ENCODE measurements around the gene IFNE. TPM values are rescaled to one million over a fixed set of nuclear protein-coding genes. Genes with fewer than 3 reads are reported as not detected.

IFNE gene
- total and polyA plus RNA-seq, 4 donors = not detected

DNA sequence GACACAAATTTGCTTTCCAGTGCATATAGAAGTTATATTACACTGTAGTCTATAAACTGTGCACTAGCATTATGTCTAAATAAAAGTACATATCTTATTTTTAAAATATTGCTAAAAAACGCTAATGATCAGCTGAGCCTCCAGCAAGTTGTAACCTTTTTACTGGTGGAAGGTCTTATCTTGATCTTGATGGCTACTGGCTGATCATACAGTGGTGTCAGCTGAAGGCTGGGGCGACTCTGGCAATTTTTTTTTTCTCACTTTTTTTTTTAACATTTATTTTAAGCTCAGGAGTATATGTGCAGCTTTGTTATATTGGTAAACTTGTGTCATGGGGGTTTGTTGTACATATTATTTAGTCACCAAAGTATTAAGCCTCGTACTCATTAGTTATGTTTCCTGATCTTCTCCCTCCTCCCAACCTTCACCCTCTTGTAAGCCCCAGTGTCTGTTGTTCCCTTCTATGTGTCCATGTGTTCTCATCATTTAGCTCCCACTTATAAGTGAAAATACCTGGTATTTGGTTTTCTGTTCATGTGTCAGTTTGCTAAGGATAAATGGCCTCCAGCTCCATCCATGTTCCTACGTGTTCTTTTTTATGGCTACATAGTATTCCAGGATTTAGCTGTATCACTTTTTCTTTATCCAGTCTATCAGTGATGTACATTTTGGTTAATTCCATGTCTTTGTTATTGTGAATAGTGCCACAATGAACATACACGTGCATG, 38.6 kb upstream of the IFNE start:
- no peak for TF ChIP-seq TAF1 (conservative IDR thresholded peaks at IDR 0.05)
- no peak for TF ChIP-seq FOXA1 (IDR thresholded peaks at IDR 0.05)
- TF ChIP-seq EGR1 (IDR thresholded peaks at IDR 0.05; ENCODE audit: low read depth in 2 of 2) = no peak
- TF ChIP-seq SP1 (IDR thresholded peaks at IDR 0.05) = no peak
- TF ChIP-seq, protein P1, sequence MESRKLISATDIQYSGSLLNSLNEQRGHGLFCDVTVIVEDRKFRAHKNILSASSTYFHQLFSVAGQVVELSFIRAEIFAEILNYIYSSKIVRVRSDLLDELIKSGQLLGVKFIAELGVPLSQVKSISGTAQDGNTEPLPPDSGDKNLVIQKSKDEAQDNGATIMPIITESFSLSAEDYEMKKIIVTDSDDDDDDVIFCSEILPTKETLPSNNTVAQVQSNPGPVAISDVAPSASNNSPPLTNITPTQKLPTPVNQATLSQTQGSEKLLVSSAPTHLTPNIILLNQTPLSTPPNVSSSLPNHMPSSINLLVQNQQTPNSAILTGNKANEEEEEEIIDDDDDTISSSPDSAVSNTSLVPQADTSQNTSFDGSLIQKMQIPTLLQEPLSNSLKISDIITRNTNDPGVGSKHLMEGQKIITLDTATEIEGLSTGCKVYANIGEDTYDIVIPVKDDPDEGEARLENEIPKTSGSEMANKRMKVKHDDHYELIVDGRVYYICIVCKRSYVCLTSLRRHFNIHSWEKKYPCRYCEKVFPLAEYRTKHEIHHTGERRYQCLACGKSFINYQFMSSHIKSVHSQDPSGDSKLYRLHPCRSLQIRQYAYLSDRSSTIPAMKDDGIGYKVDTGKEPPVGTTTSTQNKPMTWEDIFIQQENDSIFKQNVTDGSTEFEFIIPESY (IDR thresholded peaks at IDR 0.05) = no peak
- TF ChIP-seq, protein P2, sequence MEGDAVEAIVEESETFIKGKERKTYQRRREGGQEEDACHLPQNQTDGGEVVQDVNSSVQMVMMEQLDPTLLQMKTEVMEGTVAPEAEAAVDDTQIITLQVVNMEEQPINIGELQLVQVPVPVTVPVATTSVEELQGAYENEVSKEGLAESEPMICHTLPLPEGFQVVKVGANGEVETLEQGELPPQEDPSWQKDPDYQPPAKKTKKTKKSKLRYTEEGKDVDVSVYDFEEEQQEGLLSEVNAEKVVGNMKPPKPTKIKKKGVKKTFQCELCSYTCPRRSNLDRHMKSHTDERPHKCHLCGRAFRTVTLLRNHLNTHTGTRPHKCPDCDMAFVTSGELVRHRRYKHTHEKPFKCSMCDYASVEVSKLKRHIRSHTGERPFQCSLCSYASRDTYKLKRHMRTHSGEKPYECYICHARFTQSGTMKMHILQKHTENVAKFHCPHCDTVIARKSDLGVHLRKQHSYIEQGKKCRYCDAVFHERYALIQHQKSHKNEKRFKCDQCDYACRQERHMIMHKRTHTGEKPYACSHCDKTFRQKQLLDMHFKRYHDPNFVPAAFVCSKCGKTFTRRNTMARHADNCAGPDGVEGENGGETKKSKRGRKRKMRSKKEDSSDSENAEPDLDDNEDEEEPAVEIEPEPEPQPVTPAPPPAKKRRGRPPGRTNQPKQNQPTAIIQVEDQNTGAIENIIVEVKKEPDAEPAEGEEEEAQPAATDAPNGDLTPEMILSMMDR (IDR thresholded peaks at IDR 0.05; ENCODE audit: low read depth, low read length, missing input control) = no peak
- no peak for TF ChIP-seq RXRA (IDR thresholded peaks at IDR 0.05)
- TF ChIP-seq, protein P3, sequence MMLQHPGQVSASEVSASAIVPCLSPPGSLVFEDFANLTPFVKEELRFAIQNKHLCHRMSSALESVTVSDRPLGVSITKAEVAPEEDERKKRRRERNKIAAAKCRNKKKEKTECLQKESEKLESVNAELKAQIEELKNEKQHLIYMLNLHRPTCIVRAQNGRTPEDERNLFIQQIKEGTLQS (IDR thresholded peaks at IDR 0.05) = no peak
- no peak for TF ChIP-seq JUND (IDR thresholded peaks at IDR 0.05)
- TF ChIP-seq, protein P4, sequence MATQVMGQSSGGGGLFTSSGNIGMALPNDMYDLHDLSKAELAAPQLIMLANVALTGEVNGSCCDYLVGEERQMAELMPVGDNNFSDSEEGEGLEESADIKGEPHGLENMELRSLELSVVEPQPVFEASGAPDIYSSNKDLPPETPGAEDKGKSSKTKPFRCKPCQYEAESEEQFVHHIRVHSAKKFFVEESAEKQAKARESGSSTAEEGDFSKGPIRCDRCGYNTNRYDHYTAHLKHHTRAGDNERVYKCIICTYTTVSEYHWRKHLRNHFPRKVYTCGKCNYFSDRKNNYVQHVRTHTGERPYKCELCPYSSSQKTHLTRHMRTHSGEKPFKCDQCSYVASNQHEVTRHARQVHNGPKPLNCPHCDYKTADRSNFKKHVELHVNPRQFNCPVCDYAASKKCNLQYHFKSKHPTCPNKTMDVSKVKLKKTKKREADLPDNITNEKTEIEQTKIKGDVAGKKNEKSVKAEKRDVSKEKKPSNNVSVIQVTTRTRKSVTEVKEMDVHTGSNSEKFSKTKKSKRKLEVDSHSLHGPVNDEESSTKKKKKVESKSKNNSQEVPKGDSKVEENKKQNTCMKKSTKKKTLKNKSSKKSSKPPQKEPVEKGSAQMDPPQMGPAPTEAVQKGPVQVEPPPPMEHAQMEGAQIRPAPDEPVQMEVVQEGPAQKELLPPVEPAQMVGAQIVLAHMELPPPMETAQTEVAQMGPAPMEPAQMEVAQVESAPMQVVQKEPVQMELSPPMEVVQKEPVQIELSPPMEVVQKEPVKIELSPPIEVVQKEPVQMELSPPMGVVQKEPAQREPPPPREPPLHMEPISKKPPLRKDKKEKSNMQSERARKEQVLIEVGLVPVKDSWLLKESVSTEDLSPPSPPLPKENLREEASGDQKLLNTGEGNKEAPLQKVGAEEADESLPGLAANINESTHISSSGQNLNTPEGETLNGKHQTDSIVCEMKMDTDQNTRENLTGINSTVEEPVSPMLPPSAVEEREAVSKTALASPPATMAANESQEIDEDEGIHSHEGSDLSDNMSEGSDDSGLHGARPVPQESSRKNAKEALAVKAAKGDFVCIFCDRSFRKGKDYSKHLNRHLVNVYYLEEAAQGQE (IDR thresholded peaks at IDR 0.05) = no peak
- TF ChIP-seq FOXA2 (IDR thresholded peaks at IDR 0.05) = no peak
- no peak for TF ChIP-seq RAD21 (IDR thresholded peaks at IDR 0.05)
- Histone ChIP-seq H3K9ac (ENCODE audit: low read depth in 1 of 2, low read length in 2 of 2) (no peak overlapping the region), H3K27me3 (ENCODE audit: control insufficient read depth in 4 of 4, insufficient read depth in 4 of 4, low read length in 3 of 4) (no peaks in the 10 kb centered on the region), H3K36me3 (ENCODE audit: control insufficient read depth in 4 of 4, insufficient read depth in 3 of 4, low read depth in 1 of 4, low read length in 3 of 4) (no peaks in the 10 kb centered on the region), H3K4me3 (ENCODE audit: low read depth in 1 of 3, low read length in 3 of 3) (no peak overlapping the region), H3K9me3 (ENCODE audit: control insufficient read depth in 4 of 4, low read length in 3 of 4) (no peaks in the 10 kb centered on the region), H3K4me1 (ENCODE audit: control insufficient read depth in 4 of 4, insufficient read depth in 4 of 4, low read length in 3 of 4) (no peaks in the 10 kb centered on the region), H3K27ac (ENCODE audit: low read depth in 1 of 2, low read length in 2 of 2) (no peak overlapping the region)
- DNase-seq (ENCODE audit: low spot score) = no peak
- WGBS = 65% methylated on average over 5 of the region's 5 CpGs

DNA sequence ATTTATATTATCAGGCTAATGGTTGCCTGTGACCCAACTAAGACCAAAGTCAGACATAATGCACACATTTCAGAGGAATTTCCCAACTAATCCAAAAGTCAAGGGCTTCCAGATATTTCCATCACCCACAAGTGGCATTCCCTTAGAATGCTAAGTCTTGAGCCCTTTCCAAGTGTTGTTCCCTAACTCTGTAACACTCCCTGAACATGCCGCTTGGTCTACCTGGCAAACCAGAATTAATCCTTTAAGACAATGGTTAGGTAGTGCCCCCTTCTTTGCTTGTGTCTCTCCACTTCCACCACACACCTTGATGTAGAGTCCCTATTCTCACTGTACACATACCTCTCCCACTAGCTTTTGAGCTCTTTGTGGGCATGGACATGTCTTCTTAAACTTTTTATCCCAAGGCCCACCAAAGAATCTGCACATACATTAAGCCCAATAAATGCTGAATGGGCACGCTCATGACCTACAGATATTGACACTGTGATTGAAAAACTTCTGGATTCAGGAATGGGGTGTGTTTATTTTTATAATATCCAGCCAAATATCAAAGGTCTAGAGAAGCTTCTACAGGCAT, 37.8 kb upstream of the IFNE start:
- Histone ChIP-seq H3K9ac (ENCODE audit: low read depth in 1 of 2, low read length in 2 of 2) (no peak overlapping the region), H3K27me3 (ENCODE audit: control insufficient read depth in 4 of 4, insufficient read depth in 4 of 4, low read length in 3 of 4) (no peaks in the 10 kb centered on the region), H3K36me3 (ENCODE audit: control insufficient read depth in 4 of 4, insufficient read depth in 3 of 4, low read depth in 1 of 4, low read length in 3 of 4) (no peaks in the 10 kb centered on the region), H3K4me1 (ENCODE audit: control insufficient read depth in 4 of 4, insufficient read depth in 4 of 4, low read length in 3 of 4) (no peaks in the 10 kb centered on the region), H3K9me3 (ENCODE audit: control insufficient read depth in 4 of 4, low read length in 3 of 4) (no peaks in the 10 kb centered on the region), H3K4me3 (ENCODE audit: low read depth in 1 of 3, low read length in 3 of 3) (no peak overlapping the region), H3K27ac (ENCODE audit: low read depth in 1 of 2, low read length in 2 of 2) (no peak overlapping the region)
- no peak for DNase-seq (ENCODE audit: low spot score)
- WGBS = 81% methylated on average over 2 of the region's 2 CpGs
- TF ChIP-seq FOXA2 (IDR thresholded peaks at IDR 0.05) (no peak), NR2F2 (IDR thresholded peaks at IDR 0.05) (no peak), FOXA1 (IDR thresholded peaks at IDR 0.05) (no peak), JUND (IDR thresholded peaks at IDR 0.05) (no peak), RXRA (IDR thresholded peaks at IDR 0.05) (no peak), HNF4G (IDR thresholded peaks at IDR 0.05) (no peak), SP1 (IDR thresholded peaks at IDR 0.05) (no peak), GABPA (IDR thresholded peaks at IDR 0.05 in 1 of 2, conservative IDR thresholded peaks at IDR 0.05 in 1 of 2) (no peak)
- TF ChIP-seq, protein P3 (IDR thresholded peaks at IDR 0.05) = no peak
- TF ChIP-seq, protein P5, sequence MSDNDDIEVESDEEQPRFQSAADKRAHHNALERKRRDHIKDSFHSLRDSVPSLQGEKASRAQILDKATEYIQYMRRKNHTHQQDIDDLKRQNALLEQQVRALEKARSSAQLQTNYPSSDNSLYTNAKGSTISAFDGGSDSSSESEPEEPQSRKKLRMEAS (IDR thresholded peaks at IDR 0.05) = no peak
- TF ChIP-seq, protein P4 (IDR thresholded peaks at IDR 0.05) = no peak
- TF ChIP-seq, protein P1 (IDR thresholded peaks at IDR 0.05) = no peak

All from liver (tissue), 9 donors.